Endodermal cell (in vitro differentiated cells): ENCODE data around the gene SLC7A7. TPM values are rescaled to one million over a fixed set of nuclear protein-coding genes. Genes with fewer than 3 reads are reported as not detected.

ENCODE experiments used
- DNase-seq: peaks from one replicate; pipeline ENCODE4 v3.0.0-alpha.2; 2017
- H3K27ac ChIP-seq: 2 replicates; pipeline ENCODE4 v1.5.1; 2013; ENCODE audit warnings: mild to moderate bottlenecking, low read depth, low read length, moderate library complexity
- H3K27me3 ChIP-seq: 2 replicates; pipeline ENCODE4 v1.6.1; 2013; ENCODE audit warnings: mild to moderate bottlenecking, low read length, moderate library complexity; ENCODE audit not compliant: insufficient read depth, control insufficient read depth, poor library complexity, severe bottlenecking
- H3K36me3 ChIP-seq: 2 replicates; pipeline ENCODE4 v1.7.0; 2013; ENCODE audit warnings: mild to moderate bottlenecking, low read length, moderate library complexity; ENCODE audit not compliant: control insufficient read depth, insufficient read depth
- H3K4me1 ChIP-seq: one replicate; pipeline ENCODE4 v1.7.0; 2013; ENCODE audit warnings: low read length; ENCODE audit not compliant: control insufficient read depth, insufficient read depth
- H3K4me3 ChIP-seq: 2 replicates; pipeline ENCODE4 v1.5.1; 2013; ENCODE audit warnings: mild to moderate bottlenecking, low read length, moderate library complexity
- H3K9ac ChIP-seq: 2 replicates; pipeline ENCODE4 v1.6.1; 2013; ENCODE audit warnings: mild to moderate bottlenecking, low read length, moderate library complexity; ENCODE audit not compliant: poor library complexity, severe bottlenecking; ENCODE audit errors: extremely low read depth
- H3K9me3 ChIP-seq: 2 replicates; pipeline ENCODE4 v1.6.1; 2013; ENCODE audit warnings: mild to moderate bottlenecking, low read length, moderate library complexity; ENCODE audit not compliant: control insufficient read depth
- H3K27ac Mint-ChIP-seq: 2 replicates; pipeline ENCODE4 v1.8.0; 2020; ENCODE audit warnings: mixed read lengths
- H3K27me3 Mint-ChIP-seq: 2 replicates; pipeline ENCODE4 v1.8.0; 2021; ENCODE audit warnings: mild to moderate bottlenecking, mixed read lengths; ENCODE audit not compliant: insufficient read depth
- H3K36me3 Mint-ChIP-seq: 2 replicates; pipeline ENCODE4 v1.8.0; 2020; ENCODE audit warnings: low read depth, mixed read lengths
- H3K4me1 Mint-ChIP-seq: 2 replicates; pipeline ENCODE4 v1.8.0; 2020; ENCODE audit warnings: mixed read lengths
- H3K4me3 Mint-ChIP-seq: 2 replicates; pipeline ENCODE4 v1.8.0; 2020; ENCODE audit warnings: mild to moderate bottlenecking, moderate library complexity, mixed read lengths
- H3K9me3 Mint-ChIP-seq: 2 replicates; pipeline ENCODE4 v1.8.0; 2020; ENCODE audit warnings: mild to moderate bottlenecking, mixed read lengths
- CTCF ChIP-seq: fragments of 200-600 bp; sonication (generic); conservative IDR thresholded peaks from 2 replicates; pipeline ENCODE4 v1.5.0; 2021; ENCODE audit warnings: antibody characterized with exemption, mild to moderate bottlenecking
- whole genome bisulfite sequencing, 2 experiments: methylation state at CpG; one replicate each; pipeline versions ENCODE4 v1.1.5 to v1.1.7; 2013; ENCODE audit warnings: missing lambda C conversion rate in 2 of 2, mixed read lengths in 1 of 2; ENCODE audit not compliant: insufficient coverage in 1 of 2, insufficient read length in 1 of 2; 5-methylcytosine and 5-hydroxymethylcytosine counted together
- total RNA-seq, 2 donors: library from RNA; stranded (reverse); fragmentation: NEBNext Ultra II Directional in 1 of 2; extraction: Animal tissue kit (Norgen Biotek cat#: 25700) in 1 of 2; gene quantifications; 2 replicates in 1 of 2; 3 replicates in 1 of 2; pipeline ENCODE4 v1.2.1, GENCODE V29; 2021

Gene SLC7A7
- total RNA-seq, 2 donors from 2014 or later: 16.7 to 17.0 TPM

GRCh38 chr14:22847661-22848341, 32.6 kb upstream of the SLC7A7 start:
- WGBS, 2 experiments: 87 to 89% methylated on average over 7 to 14 of the region's 14 CpGs
- Histone ChIP-seq H3K27ac (peak overlapping the region; percentile 26), H3K36me3 (peaks cover 31% of the 10 kb centered on the region), H3K4me1 (peaks cover 1% of the 10 kb centered on the region), H3K27me3 (no peaks in the 10 kb centered on the region), H3K9me3 (no peaks in the 10 kb centered on the region), H3K9ac (no peak overlapping the region), H3K4me3 (no peak overlapping the region)
- peaks cover 16% of the 10 kb centered on the region for H3K4me1 Mint-ChIP-seq
- no peaks in the 10 kb centered on the region for H3K27me3 Mint-ChIP-seq
- peak; percentile 57 for DNase-seq
- peak overlapping the region; percentile 61 for H3K27ac Mint-ChIP-seq
- TF ChIP-seq CTCF: peak; percentile 35
- H3K9me3 Mint-ChIP-seq: no peaks in the 10 kb centered on the region
- H3K4me3 Mint-ChIP-seq: no peak overlapping the region
- peaks cover 36% of the 10 kb centered on the region for H3K36me3 Mint-ChIP-seq

- Histone ChIP-seq H3K4me3 (no peak overlapping the region), H3K36me3 (peaks cover 40% of the 10 kb centered on the region), H3K9me3 (no peaks in the 10 kb centered on the region), H3K9ac (no peak overlapping the region), H3K27ac (no peak overlapping the region), H3K4me1 (no peaks in the 10 kb centered on the region), H3K27me3 (no peaks in the 10 kb centered on the region)
- peaks cover 12% of the 10 kb centered on the region for H3K4me1 Mint-ChIP-seq
- no peak for DNase-seq
- H3K27ac Mint-ChIP-seq: no peak overlapping the region
- H3K4me3 Mint-ChIP-seq: no peak overlapping the region
- H3K9me3 Mint-ChIP-seq: no peaks in the 10 kb centered on the region
- peaks cover 45% of the 10 kb centered on the region for H3K36me3 Mint-ChIP-seq
- 87 to 96% methylated on average over 4 to 11 of the region's 11 CpGs for WGBS, 2 experiments
- no peaks in the 10 kb centered on the region for H3K27me3 Mint-ChIP-seq
- no peak for TF ChIP-seq CTCF
Observed at GRCh38 chr14:22846811-22847307, 31.6 kb upstream of the SLC7A7 start.

GRCh38 chr14:22845821-22846625, 30.8 kb upstream of the SLC7A7 start:
- Mint-ChIP-seq H3K9me3 (no peaks in the 10 kb centered on the region), H3K27ac (no peak overlapping the region), H3K4me1 (peaks cover 12% of the 10 kb centered on the region), H3K27me3 (no peaks in the 10 kb centered on the region), H3K36me3 (peaks cover 51% of the 10 kb centered on the region), H3K4me3 (no peak overlapping the region)
- no peaks in the 10 kb centered on the region for H3K9me3 ChIP-seq
- no peak overlapping the region for H3K27ac ChIP-seq
- H3K9ac ChIP-seq: no peak overlapping the region
- no peaks in the 10 kb centered on the region for H3K27me3 ChIP-seq
- TF ChIP-seq CTCF: no peak
- no peak overlapping the region for H3K4me3 ChIP-seq
- H3K36me3 ChIP-seq: peaks cover 49% of the 10 kb centered on the region
- H3K4me1 ChIP-seq: no peaks in the 10 kb centered on the region
- DNase-seq: no peak
- 92 to 96% methylated on average over 12 to 24 of the region's 26 CpGs for WGBS, 2 experiments
